HG02973 (cell line): ENCODE measurements around the gene APRT.
"Not testable (repeated sequence)": the region's sequence is repeated elsewhere in the genome, so short reads cannot be mapped to it uniquely, and the experiment has no call there.

Source experiments
- ATAC-seq: cut with Tn5 transposase; IDR thresholded peaks from one replicate; pipeline ENCODE4 v1.9.1; 2021; ENCODE audit warnings: moderate library complexity; ENCODE audit not compliant: unreplicated experiment

The APRT gene

DNA sequence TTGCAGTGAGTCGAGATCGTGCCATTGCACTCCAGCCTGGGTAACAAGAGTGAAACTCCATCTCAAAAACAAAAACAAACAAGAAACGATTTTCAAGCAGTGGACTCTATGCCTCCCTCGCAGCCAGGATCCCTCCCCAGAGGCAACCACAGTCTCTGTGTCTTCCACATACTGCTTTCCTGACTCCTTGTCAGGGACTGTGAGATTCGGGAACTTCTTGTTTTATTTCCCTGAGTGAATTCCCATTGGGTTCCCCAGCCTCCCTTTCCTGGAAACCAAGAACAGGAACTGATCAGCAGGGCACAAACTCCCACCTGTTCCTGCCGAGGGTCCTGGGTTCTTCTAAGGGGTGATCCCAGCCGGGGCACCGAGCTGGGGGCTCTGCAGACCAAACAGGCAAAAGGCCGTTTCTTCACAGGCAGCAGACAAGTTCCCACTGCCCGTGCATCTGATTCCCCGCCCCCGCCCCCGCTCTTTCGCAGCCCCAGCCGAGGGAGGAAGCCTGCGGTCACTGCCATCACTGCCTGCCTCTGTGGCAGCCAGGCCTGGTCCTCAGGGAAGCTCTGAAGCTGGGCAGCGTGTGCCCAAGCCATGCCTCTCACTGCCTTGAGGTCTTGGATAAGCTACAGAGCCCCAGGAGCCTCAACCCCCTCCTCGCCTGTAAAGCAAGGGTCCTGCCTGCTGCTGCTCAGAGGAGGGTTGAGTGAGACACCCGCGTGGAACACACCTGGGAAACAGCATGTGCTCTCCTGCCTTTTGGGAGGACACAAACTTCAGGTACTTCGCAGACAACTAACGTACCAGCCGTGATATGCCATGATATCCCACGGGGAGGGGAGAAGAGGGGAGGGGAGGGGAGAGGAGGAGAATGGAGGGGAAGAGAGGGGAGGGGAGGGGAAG lies 21.2 kb downstream of the APRT start:
- ATAC-seq: no peak

DNA sequence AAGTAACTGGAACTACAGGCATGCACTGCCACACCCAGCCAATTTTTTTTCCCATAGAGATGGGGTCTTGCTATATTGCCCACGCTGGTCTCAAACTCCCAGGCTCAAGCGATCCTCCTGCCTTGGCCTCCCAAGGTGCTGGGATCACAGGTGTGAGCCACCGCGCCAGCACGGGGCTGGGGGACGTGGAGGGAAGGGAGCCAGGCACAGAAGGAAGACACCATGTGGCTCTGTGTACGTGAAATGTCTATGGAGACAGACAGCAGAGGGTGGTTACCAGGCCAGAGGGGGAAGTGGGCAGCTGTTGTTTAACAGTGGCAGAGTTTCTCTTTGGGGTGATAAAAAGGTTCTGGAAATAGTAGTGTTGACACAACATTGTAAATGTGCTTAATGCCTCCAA lies 22.1 kb downstream of the APRT start:
- no peak for ATAC-seq

DNA sequence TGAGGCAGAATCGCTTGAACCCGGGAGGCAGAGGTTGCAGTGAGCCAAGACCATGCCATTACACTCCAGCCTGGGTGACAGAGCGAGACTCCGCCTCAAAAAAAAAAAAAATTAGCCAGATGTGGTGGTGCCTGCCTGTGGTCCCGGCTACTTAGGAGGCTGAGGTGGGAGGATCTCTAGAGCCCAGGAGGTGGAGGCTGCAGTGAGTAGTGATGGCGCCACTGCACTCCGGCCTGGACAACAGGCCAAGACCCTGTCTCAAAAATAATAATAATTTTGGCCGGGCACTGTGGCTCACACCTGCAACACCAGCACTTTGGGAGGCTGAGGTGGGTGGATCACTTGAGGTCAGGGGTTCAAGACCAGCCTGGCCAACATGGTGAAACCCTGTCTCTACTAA lies 23.0 kb downstream of the APRT start:
- ATAC-seq: not testable (repeated sequence)

DNA sequence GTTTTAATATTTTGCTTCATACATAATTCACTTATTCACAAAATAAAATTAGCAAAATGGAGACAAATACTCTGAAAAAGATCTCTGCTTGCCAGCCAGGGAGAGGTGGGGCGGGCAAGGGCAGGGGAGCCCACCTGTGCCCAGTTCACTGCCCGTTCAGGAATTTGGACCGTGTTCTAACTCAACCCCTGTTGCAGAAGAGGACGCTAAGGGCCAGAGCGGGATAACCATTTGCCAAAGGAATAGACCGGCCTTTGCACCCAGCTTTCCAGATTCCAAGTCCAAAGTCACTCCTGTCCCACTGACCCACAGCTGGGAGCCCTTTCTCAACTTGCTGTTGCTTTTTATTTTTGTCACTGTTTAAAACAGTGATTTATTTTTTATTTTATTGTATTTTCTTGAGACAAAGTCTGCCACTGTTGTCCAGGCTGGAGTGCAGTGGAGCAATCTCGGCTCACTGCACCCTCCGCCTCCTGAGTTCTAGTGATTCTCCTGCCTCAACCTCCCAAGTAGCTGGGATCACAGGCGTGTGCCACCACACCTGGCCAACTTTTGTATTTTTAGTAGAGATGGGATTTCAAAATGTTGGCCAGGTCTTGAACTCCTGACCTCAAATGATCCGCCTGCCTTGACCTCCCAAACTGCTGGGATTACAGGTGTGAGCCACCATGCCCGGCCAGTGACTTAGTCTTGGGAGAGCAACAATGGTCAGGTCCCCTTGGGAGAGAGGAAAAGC lies 24.0 kb downstream of the APRT start:
- ATAC-seq: no peak

- ATAC-seq: no peak
Measured at GRCh38 chr16:88785106-88785924, 26.4 kb downstream of the APRT start, which contains the start of gene PIEZO1. Gene PIEZO1 (minus strand): TSS chr16:88785220. CDS start chr16:88784964, 256 bp downstream.

- no peak for ATAC-seq
Measured at GRCh38 chr16:88784856-88785105, 26.9 kb downstream of the APRT start.

DNA sequence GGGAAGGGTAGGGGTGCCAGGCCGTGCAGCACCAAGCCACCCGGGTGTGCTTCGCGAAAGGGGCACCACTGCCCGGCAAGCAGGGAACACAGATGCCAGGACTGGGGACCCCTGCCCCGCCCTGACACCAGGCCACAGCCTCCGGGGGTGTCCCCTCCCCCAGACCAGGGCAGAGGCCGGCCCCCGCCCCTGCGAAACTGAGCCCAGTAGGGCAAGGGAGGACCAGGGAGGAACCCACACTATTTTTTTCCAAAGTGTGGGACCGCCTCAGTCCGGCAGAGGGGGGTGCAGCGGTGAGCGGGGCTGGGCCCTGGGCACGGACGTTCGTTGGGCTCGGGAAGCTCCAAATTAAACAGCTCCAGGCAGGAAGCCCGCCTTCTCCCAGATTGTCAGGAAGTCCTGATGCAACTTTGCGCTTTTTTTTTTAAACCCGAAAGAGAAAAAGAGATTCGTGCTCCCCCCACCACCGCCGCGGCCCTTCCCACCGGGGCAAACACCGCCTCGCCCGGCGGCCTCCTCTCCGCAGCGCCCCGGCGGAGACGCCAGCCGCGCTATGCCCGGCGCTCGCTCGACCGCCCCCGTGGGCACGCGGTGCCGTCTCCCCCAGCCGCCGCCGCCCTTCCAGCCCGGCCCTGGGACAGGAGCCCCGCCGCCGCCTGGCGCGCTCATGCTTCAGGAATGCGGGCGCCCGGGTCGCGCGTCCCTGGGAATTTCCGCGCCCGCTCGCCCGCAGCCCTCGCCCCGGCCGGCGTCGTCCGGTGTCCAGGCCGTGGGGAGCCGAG lies 27.5 kb downstream of the APRT start:
- ATAC-seq: no peak

DNA sequence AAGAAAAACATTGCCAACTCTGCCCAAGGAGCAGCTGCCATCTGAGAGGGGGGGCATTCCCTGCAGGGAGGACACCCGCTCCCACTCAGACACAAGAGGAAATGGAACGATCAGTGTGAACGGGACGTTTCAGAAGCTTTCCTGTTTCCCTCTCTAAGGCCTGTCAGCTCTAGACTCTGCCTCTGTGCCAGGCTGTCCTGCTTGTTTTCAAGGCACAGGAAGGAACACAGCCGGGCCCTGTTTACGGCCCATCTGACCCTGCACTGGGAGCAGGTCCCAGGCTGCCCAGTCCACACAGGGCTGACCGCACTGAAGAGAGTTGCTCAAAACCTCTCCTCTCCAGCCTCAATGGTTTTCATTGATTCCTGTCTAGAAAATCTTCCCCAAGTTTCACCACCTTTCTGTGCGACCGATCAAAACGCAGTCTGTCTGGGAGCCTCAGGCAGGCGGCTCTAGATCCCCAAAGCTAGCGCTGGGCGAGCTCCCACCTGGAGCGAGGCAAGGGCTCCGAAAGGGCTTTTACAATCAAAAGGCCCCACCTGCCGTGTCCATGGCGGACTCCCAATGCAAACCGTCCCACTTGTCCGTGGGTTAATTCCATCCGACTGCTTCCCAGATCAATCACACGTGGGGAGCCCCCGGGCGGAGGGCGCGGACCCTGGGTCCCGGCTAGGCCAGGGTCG lies 28.2 kb downstream of the APRT start:
- no peak for ATAC-seq

DNA sequence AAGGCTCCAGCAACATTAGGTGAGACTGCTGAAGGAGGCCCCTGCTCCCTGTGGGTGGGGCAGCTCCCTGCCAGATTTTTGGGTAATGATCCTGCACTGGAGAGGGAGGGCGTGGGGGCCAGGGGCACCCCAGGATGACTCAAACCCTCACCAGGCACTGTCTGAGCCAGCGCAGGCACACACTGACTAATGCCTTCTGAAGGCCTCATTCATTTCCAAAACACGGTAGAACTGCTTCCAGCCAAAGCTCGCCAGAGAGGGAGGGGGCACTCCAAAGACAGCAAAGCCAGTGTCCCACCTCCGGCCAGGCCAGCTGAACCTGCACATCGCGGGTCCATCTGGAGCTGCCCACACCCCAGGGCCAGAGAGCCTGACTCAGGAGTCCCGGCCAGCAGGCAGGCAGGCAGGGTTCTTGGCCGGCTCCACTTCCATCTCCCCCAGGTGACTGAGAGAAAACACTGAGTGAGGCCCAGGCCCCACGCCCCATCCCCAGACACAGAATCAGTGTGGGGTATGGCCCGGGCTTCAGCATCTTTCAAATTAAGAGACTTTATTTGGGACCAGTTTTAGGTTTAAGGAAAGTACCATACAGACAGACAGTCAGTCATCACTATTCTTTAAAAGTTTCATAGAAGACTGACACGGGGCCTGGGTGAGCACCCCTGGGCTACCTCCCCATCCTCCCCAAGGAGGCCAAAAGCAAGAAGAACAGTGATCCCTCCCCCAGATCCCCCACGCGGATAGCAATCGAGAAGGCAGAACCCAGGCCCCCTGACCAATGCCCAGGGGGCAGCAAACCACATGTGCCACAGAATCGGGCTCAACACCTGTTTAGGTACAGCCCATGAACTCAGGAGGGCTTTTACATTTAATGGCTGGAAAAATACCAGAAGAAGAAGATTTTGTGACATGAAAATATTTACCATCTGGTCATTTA lies 29.0 kb downstream of the APRT start:
- no peak for ATAC-seq

GRCh38 chr16:88781140-88782077 lies 30.3 kb downstream of the APRT start:
- no peak for ATAC-seq

DNA sequence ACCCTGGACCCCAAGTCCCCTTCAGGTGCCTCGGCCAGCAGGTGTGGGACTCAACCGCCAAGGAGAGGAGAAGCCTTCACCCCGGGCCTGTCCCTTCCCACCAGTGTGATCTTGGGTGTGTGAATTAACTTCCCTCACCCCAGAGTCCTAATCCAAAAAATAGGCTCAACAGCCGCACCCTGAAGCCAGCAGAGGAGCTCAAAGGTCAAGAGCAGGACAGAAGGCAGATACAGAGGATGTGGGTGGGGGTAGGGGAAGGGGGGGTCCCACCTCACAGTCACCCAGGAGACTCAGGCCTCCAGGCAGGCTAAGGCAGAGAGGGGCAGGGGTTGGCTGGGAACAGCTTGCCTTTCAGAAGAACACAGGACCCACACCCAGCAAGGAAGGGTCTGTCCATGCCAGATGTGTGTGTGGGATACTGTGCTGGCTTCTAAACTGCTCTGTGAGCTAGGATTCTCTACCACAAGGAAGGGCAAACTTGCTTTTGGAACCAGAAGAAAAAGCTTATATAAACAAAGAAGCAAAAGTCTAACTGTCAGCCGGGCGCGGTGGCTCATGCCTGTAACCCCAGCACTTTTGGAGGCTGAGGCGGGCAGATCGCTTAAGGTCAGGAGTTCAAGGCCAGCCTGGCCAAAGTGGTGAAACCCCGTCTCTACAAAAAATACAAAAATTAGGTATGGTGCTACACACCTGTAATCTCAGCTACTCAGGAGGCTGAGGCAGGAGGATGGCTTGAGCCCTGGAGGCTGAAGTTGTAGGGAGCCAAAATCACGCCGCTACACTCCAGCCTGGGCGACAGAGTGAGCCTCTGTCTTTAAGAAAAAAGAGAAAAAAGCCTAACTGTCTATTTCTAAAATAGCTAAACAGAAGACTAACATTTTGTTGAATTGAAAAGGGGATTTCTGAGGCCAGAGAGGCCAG lies 31.3 kb downstream of the APRT start:
- ATAC-seq: no peak

GRCh38 chr16:88779406-88780141 lies 32.2 kb downstream of the APRT start:
- no peak for ATAC-seq

- no peak for ATAC-seq
Measured at GRCh38 chr16:88778541-88779065, 33.1 kb downstream of the APRT start.

DNA sequence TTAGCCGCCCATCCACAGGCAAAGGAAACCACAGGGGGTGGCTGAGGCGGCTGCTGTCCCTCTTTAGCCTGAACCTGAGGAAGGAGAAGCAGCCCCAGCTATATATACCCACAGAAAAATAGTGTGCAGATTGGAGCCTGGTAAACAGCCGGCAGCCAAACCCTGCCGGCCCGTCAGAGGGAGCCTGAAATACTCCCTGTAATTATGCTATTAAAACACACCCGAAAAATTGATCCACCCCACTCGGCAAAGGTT lies 33.5 kb downstream of the APRT start:
- no peak for ATAC-seq

- no peak for ATAC-seq
Measured at GRCh38 chr16:88777471-88778270, 34.1 kb downstream of the APRT start.
